GM19099 (cell line): ENCODE data around the gene PRDM16.

Experiments used
- POLR2A ChIP-seq: IDR thresholded peaks from 3 replicates; pipeline ENCODE4 v1.6.1; 2011; ENCODE audit warnings: low read depth; ENCODE audit not compliant: insufficient read length; ENCODE audit errors: extremely low read depth

The PRDM16 gene

GRCh38 chr1:3060127-3060526 is 8.9 kb upstream of the PRDM16 start:
- no peak for TF ChIP-seq POLR2A

GRCh38 chr1:3060601-3061551 is 8.1 kb upstream of the PRDM16 start:
- TF ChIP-seq POLR2A: no peak

GRCh38 chr1:3061566-3061965 is 7.4 kb upstream of the PRDM16 start:
- TF ChIP-seq POLR2A: no peak

GRCh38 chr1:3061981-3062615 is 6.9 kb upstream of the PRDM16 start:
- TF ChIP-seq POLR2A: no peak

- TF ChIP-seq POLR2A: no peak
Measured at GRCh38 chr1:3062616-3063378, 6.2 kb upstream of the PRDM16 start.

GRCh38 chr1:3063379-3064295 is 5.4 kb upstream of the PRDM16 start:
- no peak for TF ChIP-seq POLR2A

GRCh38 chr1:3064296-3064850 is 4.6 kb upstream of the PRDM16 start:
- no peak for TF ChIP-seq POLR2A

- TF ChIP-seq POLR2A: no peak
Measured at GRCh38 chr1:3064901-3065300, 4.1 kb upstream of the PRDM16 start.

- no peak for TF ChIP-seq POLR2A
Measured at GRCh38 chr1:3065396-3065795, 3.6 kb upstream of the PRDM16 start.

GRCh38 chr1:3065797-3066196 is 3.2 kb upstream of the PRDM16 start:
- TF ChIP-seq POLR2A: no peak

- TF ChIP-seq POLR2A: no peak
Measured at GRCh38 chr1:3066250-3066711, 2.7 kb upstream of the PRDM16 start.

- TF ChIP-seq POLR2A: no peak
Measured at GRCh38 chr1:3066826-3067225, 2.2 kb upstream of the PRDM16 start.

GRCh38 chr1:3067301-3067670 is 1.7 kb upstream of the PRDM16 start:
- TF ChIP-seq POLR2A: no peak
